HG03097 (cell line): Measurements from ENCODE around the gene CYP20A1.
"Not testable (repeated sequence)": the region's sequence is repeated elsewhere in the genome, so short reads cannot be mapped to it uniquely, and the experiment has no call there.

ENCODE experiments used
- ATAC-seq: cut with Tn5 transposase; IDR thresholded peaks from one replicate; pipeline ENCODE4 v1.9.1; 2021; ENCODE audit not compliant: unreplicated experiment, low FRiP score

Gene CYP20A1

DNA sequence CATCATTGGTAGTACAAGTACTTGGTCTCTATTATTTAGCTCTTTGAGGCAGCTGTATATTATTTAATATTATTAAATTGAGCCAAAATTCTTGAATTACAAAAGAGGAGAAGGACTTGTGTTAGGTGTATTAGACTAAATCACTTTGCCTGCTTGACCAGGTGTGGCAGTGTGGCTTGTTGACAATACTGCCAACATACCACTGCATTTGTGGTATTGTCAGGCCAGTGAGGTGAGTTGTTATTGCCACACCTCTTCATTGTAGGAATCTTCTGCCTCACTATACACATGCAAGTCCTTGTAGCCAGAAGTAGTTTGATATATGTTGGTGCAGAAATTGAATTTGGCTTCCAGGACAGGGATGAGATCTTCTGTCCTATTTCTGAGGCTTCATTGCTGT is 40.5 kb downstream of the CYP20A1 start:
- ATAC-seq: no peak

DNA sequence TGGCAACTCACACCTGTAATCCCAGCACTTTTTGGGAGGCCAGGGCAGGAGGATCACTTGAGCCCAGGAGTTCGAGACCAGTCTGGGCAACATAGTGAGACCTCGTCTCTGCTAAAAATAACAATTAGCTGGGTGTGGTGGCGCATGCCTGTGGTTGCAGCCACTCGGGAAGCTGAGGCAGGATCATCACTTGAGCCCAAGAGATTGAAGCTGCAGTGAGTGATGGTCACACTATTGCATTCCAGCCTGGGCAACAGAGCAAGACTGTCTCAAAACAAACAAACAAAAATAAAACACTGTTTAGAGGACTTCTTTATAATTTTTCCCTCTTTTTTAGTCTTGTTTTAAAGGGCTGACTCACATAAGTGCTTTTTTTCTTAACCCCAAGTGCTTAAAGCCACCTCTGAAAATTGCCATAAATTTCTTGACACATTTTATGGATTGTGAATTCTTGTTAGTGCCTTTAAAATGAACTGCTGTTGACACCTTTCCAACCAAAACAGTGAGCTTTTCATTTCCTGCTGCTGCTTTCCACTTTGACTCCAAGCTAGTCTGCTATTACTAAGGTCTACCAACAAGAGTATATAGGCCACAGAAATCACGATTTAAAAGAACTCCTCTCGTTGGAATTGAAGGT is 41.7 kb downstream of the CYP20A1 start:
- no peak for ATAC-seq

DNA sequence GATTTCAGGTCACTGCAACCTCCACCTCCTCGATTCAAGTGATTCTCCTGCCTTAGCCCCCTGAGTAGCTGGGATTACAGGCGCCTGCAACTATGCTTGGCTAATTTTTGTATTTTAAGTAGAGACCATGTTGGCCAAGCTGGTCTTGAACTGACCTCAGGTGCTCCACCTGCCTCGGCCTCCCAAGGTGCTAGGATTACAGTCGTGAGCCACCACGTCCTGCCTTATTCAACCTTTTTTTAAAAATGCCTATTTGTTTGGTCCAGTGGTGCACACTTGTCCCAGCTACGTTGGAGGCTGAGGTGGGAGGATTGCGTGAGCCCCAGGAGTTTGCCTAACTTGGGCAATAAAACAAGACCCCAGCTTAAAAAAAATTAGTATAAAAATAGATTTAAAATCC is 43.3 kb downstream of the CYP20A1 start:
- ATAC-seq: no peak

DNA sequence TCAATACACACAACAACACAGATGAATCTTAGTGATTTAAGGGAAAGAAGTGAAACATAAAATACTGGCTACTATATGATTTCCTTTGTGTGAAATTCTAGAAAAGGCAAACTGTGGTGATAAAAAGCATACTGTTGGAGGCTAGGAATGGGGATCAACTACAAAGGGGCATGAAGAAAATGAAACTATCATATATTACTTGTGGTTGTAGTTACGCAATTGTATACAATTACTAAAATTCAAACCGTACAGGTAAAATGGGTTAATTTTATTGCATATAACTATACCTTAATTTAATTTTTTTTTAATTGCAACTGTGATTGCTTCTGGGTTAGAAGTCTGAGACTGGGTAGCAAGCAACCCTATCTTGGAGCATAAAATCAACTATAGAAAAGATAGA is 47.7 kb downstream of the CYP20A1 start:
- no peak for ATAC-seq

DNA sequence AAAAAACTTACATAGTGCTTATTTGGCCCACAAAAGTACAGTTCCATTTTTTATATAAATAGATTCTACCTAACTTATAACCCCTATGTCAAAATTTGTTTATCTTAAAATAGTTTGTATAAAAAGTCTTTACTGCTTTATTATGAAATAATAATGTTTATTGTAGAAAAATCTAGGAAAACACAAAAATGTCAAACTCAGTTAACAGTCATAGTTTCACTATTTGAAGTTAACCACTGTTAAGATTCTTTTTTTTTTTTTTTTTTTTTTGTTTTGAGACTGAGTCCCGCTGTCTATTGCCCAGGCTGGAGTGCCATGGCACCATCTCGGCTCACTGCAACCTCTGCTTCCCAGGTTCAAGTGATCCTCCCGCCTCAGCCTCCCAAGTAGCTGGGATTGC is 62.8 kb downstream of the CYP20A1 start:
- no peak for ATAC-seq

DNA sequence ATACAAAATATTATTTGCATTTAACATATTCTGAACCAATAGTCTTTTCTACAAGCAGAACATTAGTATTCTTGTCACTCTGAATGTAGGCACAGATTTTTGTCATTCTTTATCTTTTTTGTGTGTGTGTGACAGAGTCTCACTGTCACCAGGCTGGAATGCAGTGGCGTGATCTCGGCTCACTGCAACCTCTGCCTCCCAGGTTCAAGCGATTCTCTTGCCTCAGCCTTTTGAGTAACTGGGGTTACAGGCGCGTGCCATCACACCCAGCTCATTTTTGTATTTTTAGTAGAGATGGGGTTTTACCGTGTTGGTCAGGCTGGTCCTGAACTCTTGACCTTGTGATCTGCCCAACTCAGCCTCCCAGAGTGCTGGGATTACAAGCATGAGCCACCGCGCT is 63.8 kb downstream of the CYP20A1 start:
- not testable (repeated sequence) for ATAC-seq

DNA sequence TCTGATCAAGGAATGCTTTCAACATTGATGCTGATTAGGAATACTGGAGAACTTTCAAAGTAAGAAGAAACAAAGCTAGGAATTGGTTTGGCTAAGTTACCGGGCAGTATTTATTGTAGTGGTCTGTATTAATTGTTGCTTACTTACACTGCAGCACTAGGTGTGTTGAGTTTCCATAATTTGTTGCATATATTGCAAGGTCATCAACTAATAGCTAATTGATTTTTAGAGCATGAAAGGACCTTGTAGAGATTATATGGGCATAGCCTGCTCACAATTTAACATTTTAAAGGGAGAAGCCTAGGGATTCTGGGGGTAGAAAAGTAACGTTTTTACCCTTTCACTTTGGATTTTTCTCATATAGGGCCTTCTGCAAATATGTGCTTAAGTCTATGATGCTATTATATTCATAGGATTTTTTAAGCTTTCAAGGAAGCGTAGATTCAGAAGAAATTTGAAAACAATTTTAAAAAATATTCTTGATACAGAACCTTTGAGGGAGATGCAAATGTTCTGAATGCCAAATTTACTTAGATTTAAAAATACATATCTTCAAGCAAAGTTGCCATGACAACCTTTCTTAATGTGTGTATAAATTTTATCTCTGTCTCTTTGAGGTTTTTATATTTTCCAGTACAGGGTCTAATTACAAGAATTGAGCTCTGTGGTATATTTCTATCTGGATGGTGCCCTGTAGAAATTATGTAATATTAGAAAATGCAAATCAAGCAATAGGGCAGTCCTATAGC is 72.0 kb downstream of the CYP20A1 start:
- no peak for ATAC-seq

DNA sequence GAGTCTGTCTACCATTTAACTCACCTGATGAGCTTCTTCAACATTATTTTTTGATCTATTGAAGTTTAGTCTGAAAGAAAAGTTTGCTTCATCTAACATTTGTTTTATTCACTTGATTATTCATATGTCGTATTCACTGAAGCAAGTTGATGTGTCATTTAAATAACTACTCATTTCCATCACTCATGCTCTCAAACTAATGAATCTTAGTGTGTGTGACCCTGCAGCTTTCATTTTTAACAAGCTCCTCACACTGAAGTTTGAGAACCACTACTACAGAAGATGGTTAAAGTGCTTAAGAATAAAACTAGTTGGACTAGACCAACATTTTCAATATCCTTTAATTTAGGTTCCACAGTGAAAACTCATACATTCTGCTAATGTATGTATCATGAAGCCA is 87.5 kb downstream of the CYP20A1 start:
- ATAC-seq: no peak

DNA sequence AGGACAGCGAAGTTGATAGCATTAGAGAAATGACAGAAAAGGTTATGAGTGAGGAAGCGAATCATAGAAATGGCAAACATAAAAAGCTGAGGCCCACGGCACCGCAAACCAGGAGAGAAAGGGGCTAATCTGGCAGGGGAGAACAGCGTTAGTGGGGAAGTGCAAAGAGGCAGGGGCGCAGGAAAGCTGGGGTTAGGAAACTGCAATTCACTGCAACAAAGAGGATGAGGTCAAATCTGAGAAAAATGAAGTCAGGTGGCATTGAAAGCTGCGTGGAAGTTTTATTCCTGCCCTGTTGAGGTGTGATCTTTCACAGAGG is 88.7 kb downstream of the CYP20A1 start:
- ATAC-seq: no peak

DNA sequence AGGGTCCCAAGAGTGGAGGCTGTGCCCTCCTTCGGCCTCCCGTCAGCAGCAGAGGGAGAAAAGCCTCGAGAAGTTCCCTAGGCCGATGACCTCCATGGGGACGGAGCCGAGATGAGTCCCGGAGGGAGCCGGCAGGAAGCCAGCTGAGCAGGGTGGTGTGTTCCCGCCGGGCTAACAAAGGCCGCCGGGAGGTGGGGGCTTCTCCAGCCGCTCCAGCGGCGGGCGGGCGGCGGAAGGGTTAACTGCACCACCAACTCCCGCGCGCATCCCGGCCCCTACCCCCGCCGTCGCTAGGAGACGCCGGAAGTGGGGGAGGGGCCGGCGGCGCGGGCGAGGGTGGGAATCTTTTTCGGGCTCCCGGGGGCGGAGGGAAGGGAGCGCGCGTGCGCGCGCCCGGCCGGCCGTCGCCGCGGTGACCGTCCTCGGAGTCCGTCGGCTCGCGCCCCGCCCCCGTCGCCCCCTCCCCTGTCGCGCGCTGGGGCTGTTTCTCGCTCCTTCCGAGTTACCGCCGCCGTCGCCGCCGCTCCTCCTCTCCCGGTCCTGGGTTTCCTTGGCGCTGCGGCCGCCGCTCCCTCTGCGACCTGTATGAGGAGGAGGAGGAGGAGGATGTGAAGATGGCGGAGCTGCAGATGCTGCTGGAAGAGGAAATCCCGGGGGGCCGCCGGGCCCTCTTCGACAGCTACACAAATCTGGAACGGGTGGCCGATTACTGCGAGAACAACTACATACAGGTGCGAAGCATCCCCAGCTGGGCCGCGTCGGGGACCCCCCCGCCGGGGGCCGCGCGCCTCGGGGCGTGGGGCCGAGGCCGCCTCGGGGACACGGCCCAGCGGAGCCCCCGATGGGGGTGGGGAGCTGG is 89.3 kb downstream of the CYP20A1 start, which contains the start of gene ABI2:
Gene ABI2 (plus strand): TSS at position 494 of the 859 bp plus-strand sequence. CDS start 121 bp downstream, at position 615.
- ATAC-seq: peak; percentile 76

DNA sequence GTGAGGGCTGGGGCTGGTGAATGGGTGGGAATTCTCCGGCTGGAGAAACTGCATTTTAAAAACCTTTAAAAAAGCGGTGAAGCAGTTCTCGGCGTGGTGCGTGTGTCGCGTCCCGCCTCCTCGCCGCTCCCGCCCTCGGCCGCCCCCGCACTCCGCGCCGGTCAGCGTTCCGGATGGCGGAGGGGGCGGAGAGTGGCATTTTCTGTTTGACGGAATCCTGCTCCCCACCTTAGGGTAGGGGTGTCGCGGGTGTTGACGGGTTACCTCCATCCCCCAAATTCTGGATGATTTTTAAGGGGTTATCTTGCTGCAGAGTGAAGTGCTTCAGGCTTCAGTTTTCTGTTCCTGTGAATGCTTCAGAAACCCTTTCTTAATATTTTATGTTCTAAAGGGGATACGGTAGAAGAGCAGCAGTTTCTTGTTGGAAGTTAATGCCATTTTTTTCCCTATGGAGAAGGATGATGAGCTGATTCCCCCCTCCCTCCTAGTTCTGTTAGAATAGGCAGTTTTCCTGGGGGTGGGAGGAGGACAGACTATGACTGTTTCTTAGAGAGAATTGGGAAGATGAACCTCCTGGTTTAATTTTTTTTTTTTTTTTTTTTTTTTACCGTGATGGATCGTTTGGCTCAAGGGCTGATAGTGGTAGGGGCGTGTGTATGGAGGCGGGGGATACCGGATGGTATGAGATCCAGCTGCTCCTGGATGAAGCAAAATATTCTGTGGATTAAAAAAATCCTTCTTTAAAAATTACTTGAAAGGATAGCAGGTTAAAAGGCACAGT is 90.1 kb downstream of the CYP20A1 start:
- ATAC-seq: peak; percentile 34

DNA sequence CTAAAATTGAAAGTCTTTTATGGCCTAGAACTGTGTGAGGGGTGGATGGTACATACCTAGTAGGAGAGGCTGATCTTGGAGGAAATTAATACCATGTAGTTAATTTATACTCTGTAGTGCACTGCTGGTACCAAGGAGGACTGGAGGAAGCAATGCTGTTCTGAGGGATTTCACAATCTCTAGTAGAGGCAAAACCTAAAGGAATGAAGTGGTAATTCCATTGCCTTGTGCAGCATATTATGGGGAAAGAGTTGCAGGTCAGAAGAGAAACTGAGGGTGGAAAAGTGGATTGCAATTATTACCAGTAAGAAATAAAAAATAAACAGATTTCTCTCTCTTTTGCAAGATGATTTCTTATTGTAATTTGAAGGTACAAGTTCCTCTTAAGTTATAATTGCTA is 91.6 kb downstream of the CYP20A1 start:
- no peak for ATAC-seq

DNA sequence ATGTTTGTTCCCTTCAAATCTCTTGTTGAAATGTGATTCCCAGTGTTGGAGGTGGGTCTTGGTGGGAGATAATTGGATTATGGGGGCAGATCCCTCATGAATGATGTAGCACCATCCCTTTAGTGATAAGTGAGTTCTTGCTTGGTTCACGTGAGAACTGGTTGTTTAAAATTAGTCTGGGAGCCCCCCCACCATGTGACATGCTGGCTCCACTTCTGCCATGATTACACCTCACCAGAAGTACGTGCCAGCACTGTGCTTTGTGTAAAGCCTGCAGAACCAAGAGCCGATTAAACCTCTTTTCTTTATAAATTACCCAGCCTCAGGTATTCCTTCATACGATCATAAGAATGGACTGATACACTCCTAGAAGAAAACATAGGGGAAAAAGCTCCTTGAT is 99.5 kb downstream of the CYP20A1 start:
- ATAC-seq: no peak

DNA sequence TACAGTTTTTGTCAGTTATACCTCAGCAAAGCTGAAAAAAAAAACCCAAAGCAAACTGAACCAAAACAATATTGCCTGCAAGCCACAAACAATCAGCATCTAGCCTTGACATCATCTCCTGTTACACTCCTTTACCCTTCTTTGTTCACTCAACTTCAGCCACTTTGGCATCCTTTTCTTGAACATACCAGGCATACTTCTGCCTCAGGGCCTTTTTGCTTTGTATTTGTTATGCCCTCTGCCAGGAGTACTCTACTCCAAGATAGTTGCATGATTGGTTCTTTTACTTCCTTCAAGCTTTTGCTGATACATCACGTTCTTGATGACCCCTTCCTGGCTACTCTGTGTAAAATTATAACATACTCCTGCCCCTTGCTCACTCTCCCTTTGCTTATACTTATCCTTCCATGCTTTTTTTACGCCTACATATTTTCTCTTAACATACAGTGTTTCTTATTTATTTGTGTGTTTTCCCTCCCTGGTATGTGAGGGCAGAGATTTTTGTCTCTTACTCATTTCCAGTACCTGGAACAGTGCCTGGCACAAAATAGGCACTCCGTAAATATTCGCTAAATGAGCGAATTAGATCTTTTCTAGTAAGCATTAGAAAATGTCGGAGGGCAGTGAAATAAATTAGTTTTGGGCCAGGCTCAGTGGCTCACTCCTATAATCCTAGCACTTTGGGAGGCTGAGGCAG is 102.1 kb downstream of the CYP20A1 start:
- ATAC-seq: no peak

DNA sequence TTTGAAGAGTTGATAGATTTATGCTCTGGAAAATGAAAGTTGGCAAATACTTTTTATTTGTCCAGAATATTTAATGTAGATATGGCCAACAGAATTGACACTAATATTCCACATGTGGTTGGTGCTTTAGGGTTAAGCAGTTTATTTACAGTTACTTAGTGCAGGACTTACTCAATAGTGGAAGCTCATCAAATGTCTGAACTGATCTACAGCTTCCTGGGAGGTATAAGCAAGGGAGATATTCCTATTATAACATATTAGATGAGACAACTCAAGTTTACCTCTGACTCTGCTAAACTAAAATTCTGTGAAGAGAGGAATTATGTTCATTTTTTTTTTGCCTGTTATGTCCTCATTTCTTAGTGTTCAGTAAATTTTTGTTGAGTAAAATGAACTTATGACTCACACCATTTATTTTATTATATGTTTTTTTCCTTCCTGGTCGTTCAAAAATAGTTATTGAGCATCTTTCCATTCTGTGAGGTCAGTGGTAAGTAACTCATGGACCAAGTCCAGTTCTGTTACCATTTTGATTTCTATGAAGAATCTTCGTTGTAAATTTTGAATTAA is 103.0 kb downstream of the CYP20A1 start:
- ATAC-seq: no peak

DNA sequence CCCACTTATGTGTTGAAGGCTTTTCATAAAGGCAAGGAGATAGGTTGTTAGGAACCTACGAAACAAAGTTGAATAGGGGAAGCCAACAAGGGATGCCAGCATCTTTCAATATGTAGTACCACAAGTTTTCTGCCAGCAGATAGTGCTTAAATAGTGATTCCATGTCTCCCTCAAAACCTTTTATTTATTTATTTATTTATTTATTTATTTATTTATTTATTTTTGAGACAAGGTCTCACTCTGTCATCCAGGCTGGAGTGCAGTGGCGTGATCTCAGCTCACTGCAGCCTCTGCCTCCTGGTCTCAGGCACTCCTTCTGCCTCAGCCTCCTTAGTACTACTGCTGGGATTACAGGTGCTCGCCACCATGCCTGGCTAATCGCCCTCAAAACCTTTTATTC is 103.6 kb downstream of the CYP20A1 start:
- ATAC-seq: not testable (repeated sequence)

DNA sequence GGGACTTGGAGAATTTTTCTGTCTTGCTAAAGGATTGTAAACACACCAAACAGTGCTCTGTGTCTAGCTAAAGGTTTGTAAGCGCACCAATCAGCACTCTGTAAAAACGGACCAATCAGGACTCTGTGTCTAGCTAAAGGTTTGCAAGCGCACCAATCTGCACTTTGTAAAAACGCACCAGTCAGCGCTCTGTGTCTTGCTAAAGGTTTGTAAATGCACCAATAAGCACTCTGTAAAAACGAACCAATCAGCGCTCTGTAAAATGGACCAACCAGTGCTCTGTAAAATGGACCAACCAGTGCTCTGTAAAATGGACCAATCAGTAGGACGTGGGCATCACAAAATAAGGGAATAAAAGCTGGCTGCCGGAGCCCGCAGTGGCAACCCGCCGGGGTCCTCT is 105.8 kb downstream of the CYP20A1 start:
- ATAC-seq: no peak

DNA sequence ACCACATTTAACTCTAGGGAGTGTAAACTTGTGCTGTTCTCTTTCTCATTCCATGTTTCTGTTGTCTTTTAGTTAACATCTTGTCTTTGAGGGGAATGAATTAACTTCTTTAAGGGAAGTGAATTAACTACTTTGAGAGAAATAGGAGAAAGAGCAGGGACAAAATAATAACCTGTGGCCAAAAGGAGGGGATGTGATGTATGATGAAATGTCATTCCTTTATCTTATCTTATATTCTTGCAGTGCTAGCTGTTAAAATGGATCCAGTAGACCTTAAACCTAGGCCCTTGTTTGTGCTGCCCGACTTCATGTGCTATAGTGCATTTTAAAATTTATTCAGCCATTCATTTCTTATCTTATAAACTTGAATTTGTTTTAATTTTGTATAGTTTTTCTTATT is 107.8 kb downstream of the CYP20A1 start:
- ATAC-seq: no peak

DNA sequence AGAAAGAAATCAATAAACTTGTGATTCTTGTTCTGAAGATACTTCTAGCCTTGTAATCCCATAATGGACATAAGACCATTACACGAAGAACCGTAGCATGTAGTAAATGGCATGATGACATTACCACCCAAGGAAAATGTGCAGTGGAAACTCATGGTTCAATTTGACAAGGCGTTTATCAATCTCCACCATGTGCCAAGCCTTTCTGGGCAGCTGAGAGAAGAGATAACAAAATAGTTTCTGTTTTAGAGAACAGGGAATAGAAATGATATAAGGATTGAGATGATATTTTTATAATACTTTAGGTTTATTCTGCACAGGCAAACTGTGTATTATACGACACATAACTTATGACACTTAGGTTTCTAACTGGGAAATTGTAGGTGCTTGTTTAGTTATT is 108.6 kb downstream of the CYP20A1 start:
- ATAC-seq: no peak
